ENCODE data around the gene PLEKHG3.

GRCh38 chr14:64771161-64771560, 66.9 kb downstream of the PLEKHG3 start:
- TF ChIP-seq ZNF274 (IDR thresholded peaks at IDR 0.05; ENCODE audit: low read depth, low read length) (no peak), YY1 (IDR thresholded peaks at IDR 0.05; ENCODE audit: insufficient read depth, insufficient read length) (no peak), SUZ12 (IDR thresholded peaks at IDR 0.05; ENCODE audit: extremely low read depth, insufficient read depth, insufficient read length) (no peak)
